GM13976 (cell line): ENCODE results near the gene MYO7B.

ENCODE experiments used
- DNase-seq: peaks from one replicate; pipeline ENCODE4 v3.0.0; 2012; ENCODE audit warnings: low spot score
- in situ Hi-C: fragments of 300-500 bp; cut with MboI; formaldehyde crosslinking; loops from one replicate; pipeline ENCODE4 v1.12.0; 2022; ENCODE audit warnings: low sequenced_read_pairs, mixed read lengths, inconsistent platforms; ENCODE audit not compliant: unreplicated experiment
- TF ChIP-seq, protein P1 (sequence below): IDR thresholded peaks from 2 replicates; pipeline ENCODE4 v1.5.1; 2012; ENCODE audit warnings: borderline replicate concordance, mild to moderate bottlenecking; ENCODE audit not compliant: insufficient read depth; ENCODE audit errors: extremely low read depth, missing control alignments, control extremely low read depth

Gene MYO7B

DNA sequence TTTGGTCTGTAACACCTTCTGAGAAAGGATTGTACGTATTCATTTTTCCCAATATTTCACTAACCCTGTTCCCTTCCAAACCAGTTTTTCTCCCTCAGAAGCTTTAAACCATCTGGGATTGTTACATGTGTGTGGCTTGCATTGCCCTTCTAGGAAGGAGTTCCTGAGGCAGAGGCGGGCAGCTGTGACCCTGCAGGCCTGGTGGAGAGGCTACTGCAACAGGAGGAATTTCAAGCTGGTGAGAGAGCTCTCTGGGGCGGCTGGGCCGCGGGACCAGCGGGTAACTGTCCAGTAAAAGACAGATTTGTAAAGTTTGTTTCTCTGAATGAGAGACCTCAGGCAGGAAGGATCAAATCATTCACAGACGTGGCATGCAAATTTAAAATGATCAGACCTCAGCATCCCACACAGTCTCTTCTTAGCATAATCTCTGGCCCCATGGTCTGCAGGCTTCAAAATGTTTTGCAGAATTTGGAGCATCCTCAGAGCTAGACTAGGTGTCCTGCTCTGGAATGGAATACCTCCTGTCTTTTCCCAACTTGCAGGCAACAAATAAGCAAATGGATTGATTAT is 70.3 kb downstream of the MYO7B start:
- in situ Hi-C loops, result no loop called here

DNA sequence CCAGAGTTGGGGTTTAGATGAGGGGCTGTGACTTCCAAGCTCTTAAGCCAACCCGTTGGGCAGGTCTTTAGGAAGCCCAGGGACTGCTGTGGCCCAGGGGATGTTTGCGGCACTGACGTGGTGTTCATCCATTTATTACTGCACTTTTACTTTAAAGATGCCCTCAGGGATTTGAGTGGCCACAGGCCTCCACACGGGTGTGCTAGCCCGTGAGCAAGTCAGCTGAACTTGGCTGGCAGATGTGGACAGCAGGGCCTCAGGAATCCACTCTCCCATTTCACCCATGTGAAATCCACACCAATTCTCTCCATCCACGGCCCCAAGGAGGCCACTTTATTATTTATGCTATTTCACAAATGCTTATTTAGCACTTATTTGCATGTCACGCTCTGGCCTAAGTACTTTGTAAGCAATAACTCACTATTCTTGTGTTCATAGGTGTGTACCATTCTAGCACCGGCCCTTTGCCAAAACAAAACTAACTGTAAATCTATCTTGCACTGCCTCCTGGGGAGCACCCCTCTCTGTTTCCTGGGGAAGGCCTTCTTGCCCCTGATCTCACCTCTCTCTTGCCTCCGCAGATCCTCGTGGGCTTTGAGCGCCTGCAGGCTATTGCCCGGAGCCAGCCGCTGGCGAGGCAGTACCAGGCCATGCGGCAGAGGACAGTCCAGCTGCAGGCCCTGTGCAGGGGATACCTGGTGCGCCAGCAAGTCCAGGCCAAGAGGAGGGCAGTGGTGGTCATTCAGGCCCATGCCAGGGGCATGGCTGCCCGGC is 71.3 kb downstream of the MYO7B start:
- TF ChIP-seq, protein P1, sequence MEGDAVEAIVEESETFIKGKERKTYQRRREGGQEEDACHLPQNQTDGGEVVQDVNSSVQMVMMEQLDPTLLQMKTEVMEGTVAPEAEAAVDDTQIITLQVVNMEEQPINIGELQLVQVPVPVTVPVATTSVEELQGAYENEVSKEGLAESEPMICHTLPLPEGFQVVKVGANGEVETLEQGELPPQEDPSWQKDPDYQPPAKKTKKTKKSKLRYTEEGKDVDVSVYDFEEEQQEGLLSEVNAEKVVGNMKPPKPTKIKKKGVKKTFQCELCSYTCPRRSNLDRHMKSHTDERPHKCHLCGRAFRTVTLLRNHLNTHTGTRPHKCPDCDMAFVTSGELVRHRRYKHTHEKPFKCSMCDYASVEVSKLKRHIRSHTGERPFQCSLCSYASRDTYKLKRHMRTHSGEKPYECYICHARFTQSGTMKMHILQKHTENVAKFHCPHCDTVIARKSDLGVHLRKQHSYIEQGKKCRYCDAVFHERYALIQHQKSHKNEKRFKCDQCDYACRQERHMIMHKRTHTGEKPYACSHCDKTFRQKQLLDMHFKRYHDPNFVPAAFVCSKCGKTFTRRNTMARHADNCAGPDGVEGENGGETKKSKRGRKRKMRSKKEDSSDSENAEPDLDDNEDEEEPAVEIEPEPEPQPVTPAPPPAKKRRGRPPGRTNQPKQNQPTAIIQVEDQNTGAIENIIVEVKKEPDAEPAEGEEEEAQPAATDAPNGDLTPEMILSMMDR, result no peak
- in situ Hi-C loops, result no loop called here
- no peak for DNase-seq

More for the DNA sequence above, 70.3 kb downstream of the MYO7B start:
- TF ChIP-seq, protein P1, result no peak
- DNase-seq, result no peak

DNA sequence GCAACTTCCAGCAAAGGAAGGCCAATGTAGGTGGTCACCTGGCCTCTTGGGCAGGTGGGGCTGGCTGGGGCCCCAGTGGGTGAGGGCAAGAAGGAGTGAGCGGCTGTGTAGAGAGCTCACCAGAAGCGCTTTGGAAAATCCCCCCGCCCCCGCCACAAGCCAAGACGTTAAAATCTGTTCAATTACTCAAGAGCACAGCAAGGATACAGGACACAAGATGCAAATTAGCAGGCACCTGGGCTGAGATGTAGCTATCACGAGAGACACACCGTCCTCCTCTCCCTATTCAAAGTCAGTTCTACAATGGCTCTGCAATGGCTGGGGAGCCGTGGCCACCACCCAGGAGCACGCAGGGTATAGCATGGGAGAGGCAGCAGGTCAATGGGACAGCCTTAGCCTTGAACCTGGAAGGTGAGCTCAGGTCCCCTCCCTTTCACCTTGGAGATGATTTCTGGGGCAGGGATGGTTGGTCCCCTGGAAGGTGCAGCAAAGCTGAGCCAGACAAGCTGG is 72.0 kb downstream of the MYO7B start:
- DNase-seq, result no peak
- in situ Hi-C loops, result no loop called here
- TF ChIP-seq, protein P1, result no peak

DNA sequence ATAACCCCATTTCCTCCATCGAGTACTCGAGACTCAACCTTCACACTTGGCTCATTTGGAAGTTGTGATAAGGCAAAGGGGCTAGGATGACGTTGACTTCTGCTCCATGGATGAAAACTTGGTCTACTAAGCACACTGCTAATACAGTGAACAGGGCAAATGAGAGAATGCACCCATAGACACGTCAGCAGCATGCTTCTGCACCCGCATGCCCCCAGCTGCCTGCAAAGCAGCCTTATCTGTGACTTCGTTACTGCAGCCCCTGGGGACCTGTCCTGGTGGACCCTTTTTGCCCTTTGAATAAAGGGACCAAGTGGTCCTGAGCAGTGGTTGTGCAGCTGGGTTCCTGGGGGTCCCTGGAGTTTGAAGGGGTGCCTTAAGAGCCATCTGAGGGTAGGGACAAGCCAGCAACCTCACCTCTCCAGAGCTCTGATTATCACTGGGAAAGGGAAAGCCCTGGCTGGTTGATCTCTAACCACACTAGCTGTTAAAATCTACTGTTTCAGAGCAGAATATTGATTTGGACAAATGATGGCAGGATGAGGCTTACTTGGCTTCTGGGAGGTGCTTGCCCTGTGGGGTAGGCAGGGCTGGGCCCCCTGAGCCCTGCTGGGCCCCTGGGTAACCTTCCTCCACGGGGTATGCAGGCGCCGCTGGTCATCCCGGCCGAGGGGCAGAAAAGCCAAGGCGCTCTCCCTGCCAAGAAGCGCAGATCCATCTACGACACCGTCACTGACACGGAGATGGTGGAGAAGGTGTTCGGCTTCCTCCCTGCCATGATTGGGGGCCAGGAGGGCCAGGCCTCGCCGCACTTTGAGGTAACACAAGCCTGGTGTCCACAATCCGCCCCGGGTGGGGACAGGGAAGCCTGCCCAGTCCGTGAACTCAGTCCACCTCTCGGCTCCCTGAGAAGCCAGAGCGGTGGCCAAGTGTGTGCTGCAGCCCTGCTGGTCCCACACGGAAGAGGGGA is 72.9 kb downstream of the MYO7B start:
- no peak for DNase-seq
- in situ Hi-C loops, result no loop called here
- TF ChIP-seq, protein P1, result no peak

DNA sequence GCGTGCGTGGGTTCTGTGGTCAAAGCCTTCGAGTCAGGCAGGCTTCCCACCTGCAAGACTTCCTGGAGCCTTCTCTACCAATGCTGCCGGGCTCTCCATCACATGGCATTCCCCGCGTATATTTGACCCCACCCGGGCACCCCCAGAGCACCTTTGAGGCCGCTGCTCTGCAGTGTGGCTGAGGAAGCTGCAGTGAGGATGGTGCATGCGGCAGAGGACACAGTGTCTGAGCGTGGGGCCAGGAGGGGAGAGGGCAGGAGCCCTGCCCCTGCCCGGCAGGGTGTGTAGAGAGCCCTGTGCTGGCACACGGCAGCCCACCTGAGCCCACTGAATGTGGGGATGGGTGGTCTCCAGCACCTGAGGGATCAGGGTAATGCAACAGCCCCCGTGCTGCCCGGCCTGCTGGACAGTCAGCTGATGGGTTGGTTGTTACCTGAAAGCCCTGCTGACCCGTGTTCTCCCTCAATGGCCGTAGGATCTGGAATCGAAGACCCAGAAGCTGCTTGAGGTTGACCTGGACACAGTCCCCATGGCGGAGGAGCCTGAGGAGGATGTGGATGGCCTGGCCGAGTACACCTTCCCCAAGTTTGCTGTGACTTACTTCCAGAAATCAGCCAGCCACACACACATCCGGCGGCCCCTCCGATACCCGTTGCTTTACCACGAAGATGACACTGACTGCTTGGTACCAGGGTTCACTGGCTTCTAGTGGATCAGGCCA is 73.7 kb downstream of the MYO7B start:
- in situ Hi-C loops, result no loop called here
- TF ChIP-seq, protein P1, result no peak

DNA sequence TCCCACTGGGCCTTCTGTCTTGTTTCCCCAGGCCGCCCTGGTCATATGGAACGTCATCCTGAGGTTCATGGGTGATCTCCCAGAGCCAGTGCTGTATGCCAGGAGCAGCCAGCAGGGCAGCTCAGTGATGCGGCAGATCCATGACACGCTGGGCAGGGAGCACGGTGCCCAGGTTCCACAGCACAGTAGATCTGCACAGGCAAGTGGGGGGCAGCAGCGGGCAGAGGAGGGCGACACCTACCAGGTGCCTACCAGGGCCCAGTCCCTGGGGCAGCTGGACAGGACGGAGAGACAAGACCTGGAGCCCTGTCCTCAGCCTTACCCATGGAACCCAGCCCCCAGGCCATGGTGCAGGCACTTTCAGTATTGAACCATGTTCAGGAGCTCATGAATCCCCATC is 74.3 kb downstream of the MYO7B start:
- DNase-seq, result no peak
- in situ Hi-C loops, result no loop called here
- TF ChIP-seq, protein P1, result no peak

More for the DNA sequence above, 73.7 kb downstream of the MYO7B start:
- DNase-seq, result no peak
